ENCODE data around the gene CEBPA. TPM values are rescaled to one million over a fixed set of nuclear protein-coding genes. Genes with fewer than 3 reads are reported as not detected.

The CEBPA gene
- total RNA-seq, 1 donor from 2014 or later = 2.3 TPM

- intact Hi-C loops (cut with DNase I) = no loop called here
- DNase-seq (ENCODE audit: low spot score) = peak; percentile 87
Observed at GRCh38 chr19:33260628-33261418, 41.5 kb downstream of the CEBPA start.

- no peak for DNase-seq (ENCODE audit: low spot score)
- intact Hi-C loops (cut with DNase I) = no loop called here
Observed at GRCh38 chr19:33259539-33259938, 42.8 kb downstream of the CEBPA start.

- no peak for DNase-seq (ENCODE audit: low spot score)
- intact Hi-C loops (cut with DNase I) = no loop called here
Observed at GRCh38 chr19:33257828-33258227, 44.5 kb downstream of the CEBPA start.

- intact Hi-C loops (cut with DNase I) = no loop called here
- DNase-seq (ENCODE audit: low spot score) = no peak
Observed at GRCh38 chr19:33256261-33256660, 46.1 kb downstream of the CEBPA start.

DNA sequence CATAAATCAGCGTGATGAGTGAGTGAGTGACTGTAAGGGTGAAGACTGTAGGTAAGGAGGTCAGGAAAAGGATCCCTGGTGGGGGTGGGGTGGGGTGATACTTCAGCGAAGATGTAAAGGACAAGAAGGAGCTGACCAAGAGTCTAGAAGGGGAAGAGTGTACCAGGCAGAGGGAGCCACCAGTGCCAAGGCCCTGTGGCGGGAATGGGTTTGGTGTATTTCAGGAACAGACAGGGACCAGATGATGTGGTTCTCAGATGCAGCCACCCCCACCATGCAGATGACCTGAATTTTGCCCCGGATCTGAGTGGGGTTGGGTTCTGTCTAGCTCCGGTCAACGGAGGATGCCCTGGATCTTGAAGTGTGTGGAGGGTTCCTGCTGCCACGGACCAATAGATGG, 46.6 kb downstream of the CEBPA start:
- no peak for DNase-seq (ENCODE audit: low spot score)
- intact Hi-C loops (cut with DNase I) = no loop called here

GRCh38 chr19:33254245-33254824, 48.0 kb downstream of the CEBPA start:
- intact Hi-C loops (cut with DNase I) = no loop called here

DNA sequence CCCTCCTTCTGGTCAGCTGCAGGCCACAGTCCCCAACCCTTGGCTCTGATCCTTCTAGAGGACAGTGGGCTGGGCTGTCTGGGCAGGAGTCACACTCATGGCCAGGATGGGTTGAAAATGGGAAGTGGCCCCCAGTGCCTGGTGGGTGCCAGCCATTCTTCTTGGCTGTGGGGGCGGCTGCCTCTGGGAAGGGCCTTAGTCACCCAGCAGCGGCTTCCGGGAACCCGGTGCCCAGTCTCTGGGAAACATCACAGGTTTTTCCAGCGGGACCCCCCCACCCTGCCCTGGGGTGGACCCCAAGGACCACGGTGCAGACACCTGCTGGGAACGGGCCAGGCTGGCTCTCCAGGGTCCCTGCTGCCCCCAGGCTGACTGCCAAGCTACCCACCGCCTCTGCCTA, 49.4 kb downstream of the CEBPA start:
- DNase-seq (ENCODE audit: low spot score) = no peak

More at GRCh38 chr19:33254245-33254824, 48.0 kb downstream of the CEBPA start:
- no peak for DNase-seq (ENCODE audit: low spot score)

DNA sequence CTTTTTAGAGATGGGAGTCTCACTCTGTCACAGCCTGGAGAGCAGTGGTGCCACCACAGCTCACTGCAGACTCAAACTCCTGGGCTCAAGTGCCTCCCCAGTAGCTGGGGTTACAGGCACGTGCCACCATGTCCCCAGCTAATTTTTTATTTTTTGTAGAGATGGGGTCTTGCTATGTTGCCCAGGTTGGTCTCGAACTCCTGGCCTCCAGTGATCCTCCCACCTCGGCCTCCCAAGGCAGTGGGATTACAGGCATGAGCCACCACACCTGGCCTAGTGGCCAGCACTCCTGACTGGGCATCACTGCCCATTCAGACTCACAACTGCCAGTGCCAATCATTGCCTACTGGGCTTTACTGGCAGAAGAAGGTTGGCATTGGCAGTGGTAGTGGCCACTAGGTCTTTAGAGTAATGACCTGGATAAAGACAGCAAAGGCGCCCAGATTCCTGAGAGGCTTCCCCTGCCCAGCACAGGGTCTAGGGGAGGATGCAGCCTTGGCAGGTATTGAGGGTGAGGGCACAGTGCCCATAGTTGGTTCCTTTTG, 49.8 kb downstream of the CEBPA start:
- intact Hi-C loops (cut with DNase I) = no loop called here
- no peak for DNase-seq (ENCODE audit: low spot score)

More for the DNA sequence above, 49.4 kb downstream of the CEBPA start:
- intact Hi-C loops (cut with DNase I) = no loop called here

DNA sequence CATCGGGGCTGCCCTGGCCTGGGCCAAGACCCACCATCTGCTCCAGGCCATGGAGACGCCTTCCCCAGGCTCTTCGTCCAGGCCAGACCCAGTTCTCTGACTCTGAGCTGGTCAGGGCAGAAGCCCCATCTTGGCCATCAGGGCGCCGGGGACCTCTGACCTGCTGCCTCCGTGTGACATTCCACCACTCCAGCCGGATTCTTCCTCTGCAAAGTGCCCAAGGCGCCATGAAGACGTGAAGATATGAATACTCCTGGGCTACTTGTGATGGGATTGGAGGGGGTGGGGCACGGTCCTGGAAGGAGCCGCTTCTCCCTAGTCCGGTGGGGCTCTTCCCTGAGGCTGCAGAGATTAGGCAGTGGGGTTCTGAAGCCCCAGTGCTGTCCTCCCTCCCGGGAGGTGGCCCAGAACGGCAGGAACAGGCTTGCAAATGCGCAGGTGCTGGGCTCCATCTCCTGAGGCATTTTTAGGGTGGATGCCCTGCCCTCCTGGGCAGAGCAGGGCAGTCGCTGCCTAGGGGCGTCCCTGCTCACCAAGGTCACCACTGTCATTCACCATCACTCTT, 50.7 kb downstream of the CEBPA start:
- DNase-seq (ENCODE audit: low spot score) = no peak

DNA sequence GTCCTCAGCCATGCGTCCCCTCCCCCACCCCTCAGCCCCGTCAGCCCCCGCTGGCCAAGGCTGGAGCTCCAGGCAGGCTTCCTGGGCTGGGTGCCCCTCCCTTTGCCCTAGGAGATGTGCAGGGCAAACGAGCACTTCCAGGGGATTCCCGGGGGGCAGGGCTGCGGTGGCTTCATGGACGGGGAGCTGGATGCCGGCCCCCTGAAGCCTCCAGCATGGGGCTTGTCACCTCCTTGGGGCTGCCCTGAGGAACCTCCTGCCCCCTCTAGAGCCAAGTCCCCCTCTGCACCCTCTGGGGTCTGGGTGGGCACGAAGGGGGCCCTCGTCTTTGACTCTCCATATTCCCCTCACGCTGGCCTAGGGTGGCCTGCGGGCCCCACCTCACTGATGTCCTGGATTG, 51.3 kb downstream of the CEBPA start:
- intact Hi-C loops (cut with DNase I) = no loop called here
- no peak for DNase-seq (ENCODE audit: low spot score)

More for the DNA sequence above, 50.7 kb downstream of the CEBPA start:
- intact Hi-C loops (cut with DNase I) = no loop called here

- intact Hi-C loops (cut with DNase I) = no loop called here
- no peak for DNase-seq (ENCODE audit: low spot score)
Observed at GRCh38 chr19:33250500-33250899, 51.8 kb downstream of the CEBPA start.

Other genes with a start within 250 kb of the CEBPA start
- gene RHPN2, start 237.6 kb downstream of the CEBPA start, total RNA-seq = 0.67 TPM
- gene GPATCH1, start 221.4 kb downstream of the CEBPA start, total RNA-seq = 5.2 TPM
- gene WDR88, start 170.4 kb downstream of the CEBPA start, total RNA-seq = not detected
- gene LRP3, start 108.2 kb downstream of the CEBPA start, total RNA-seq = 22.4 TPM
- gene SLC7A10, start 76.7 kb downstream of the CEBPA start, total RNA-seq = not detected
- 17.3 TPM for gene CEBPG, start 71.2 kb upstream of the CEBPA start, total RNA-seq
- 30.1 TPM for gene PEPD, start 219.3 kb upstream of the CEBPA start, total RNA-seq